B cell (primary cell): ENCODE measurements around the gene ANKRD29. TPM values are rescaled to one million over a fixed set of nuclear protein-coding genes. Genes with fewer than 3 reads are reported as not detected.

ENCODE experiments used
- ATAC-seq: fragments of 200-7000 bp; cut with Tn5 transposase; one replicate; pipeline ENCODE4 v1.10.0; 2021; ENCODE audit warnings: low read depth, mild to moderate bottlenecking, moderate number of reproducible peaks, moderate library complexity
- CTCF ChIA-PET: fragments of 350-600 bp; sonication (Branson Sonifier 250); formaldehyde crosslinking; loops from one replicate; lab custom pipeline; 2021; ENCODE audit warnings: antibody characterized with exemption, inconsistent platforms; lab: Charles Lee
- POLR2A ChIA-PET: fragments of 350-600 bp; sonication (Branson Sonifier 250); formaldehyde crosslinking; loops from one replicate; lab custom pipeline; 2021; ENCODE audit warnings: antibody characterized with exemption; lab: Charles Lee
- DNase-seq: peaks from one replicate; pipeline ENCODE4 v3.0.0; 2013
- H2AFZ ChIP-seq: 2 replicates; pipeline ENCODE4 v1.6.1; 2012; ENCODE audit warnings: mild to moderate bottlenecking, low read depth, low read length; ENCODE audit not compliant: insufficient read depth, poor library complexity, severe bottlenecking
- H3K27ac ChIP-seq, 2 donors: 1 replicate in 1 of 2; 2 replicates in 1 of 2; pipeline ENCODE4 v1.5.1; 2012 to 2013; ENCODE audit warnings: low read length in 2 of 2, mild to moderate bottlenecking in 2 of 2, moderate library complexity in 1 of 2
- H3K27me3 ChIP-seq, 4 experiments: fragments of 200-600 bp in 1 of 4; sonication (generic) in 1 of 4; replicated peaks in 1 of 4; 1 replicate in 2 of 4; 2 replicates in 2 of 4; pipeline versions ENCODE4 v1.6.1 to v1.7.0; 2013 to 2016; ENCODE audit warnings: low read length in 3 of 4, mild to moderate bottlenecking in 2 of 4, mixed read lengths in 1 of 4, moderate library complexity in 1 of 4; ENCODE audit not compliant: insufficient read depth in 4 of 4, control insufficient read depth in 3 of 4; ENCODE audit errors: control extremely low read depth in 1 of 4
- H3K36me3 ChIP-seq, 2 experiments: replicated peaks in 1 of 2; 1 replicate in 1 of 2; 2 replicates in 1 of 2; pipeline versions ENCODE4 v1.6.1 to v1.7.1; 2013; ENCODE audit warnings: low read length in 1 of 2; ENCODE audit not compliant: insufficient read depth in 2 of 2, control insufficient read depth in 1 of 2; ENCODE audit errors: control extremely low read depth in 1 of 2, extremely low read depth in 1 of 2
- H3K4me1 ChIP-seq, 2 donors: fragments of 200-600 bp in 1 of 2; sonication (generic) in 1 of 2; 1 replicate in 1 of 2; 2 replicates in 1 of 2; pipeline versions ENCODE4 v1.5.1 to v1.6.1; 2013 to 2017; ENCODE audit warnings: low read length in 2 of 2; ENCODE audit not compliant: control insufficient read depth in 2 of 2, insufficient read depth in 2 of 2
- H3K4me2 ChIP-seq: replicated peaks from 2 replicates; pipeline ENCODE3; 2012; ENCODE audit warnings: mild to moderate bottlenecking, low read depth, low read length; ENCODE audit not compliant: poor library complexity, severe bottlenecking
- H3K4me3 ChIP-seq, 5 experiments: fragments of 200-600 bp in 1 of 5; sonication (generic) in 1 of 5; 1 replicate in 3 of 5; 2 replicates in 2 of 5; pipeline versions ENCODE4 v1.5.1 to v1.7.0; 2011 to 2016; ENCODE audit warnings: low read length in 4 of 5, mild to moderate bottlenecking in 4 of 5, low read depth in 2 of 5, control low read depth in 1 of 5, moderate library complexity in 1 of 5; ENCODE audit not compliant: insufficient read depth in 1 of 5; ENCODE audit errors: control extremely low read depth in 1 of 5, extremely low read depth in 1 of 5
- H3K79me2 ChIP-seq: fragments of 200-600 bp; sonication (generic); one replicate; pipeline ENCODE4 v1.6.0; 2016; ENCODE audit warnings: low read length; ENCODE audit not compliant: control insufficient read depth, insufficient read depth
- H3K9ac ChIP-seq: fragments of 200-600 bp; sonication (generic); 2 replicates; pipeline ENCODE4 v1.6.1; 2017; ENCODE audit warnings: mild to moderate bottlenecking, low read length, moderate library complexity
- H3K9me3 ChIP-seq, 3 donors: one replicate each; pipeline versions ENCODE4 v1.6.1 to v1.7.1; 2013; ENCODE audit warnings: low read length in 2 of 3; ENCODE audit not compliant: control insufficient read depth in 2 of 3, insufficient read depth in 1 of 3; ENCODE audit errors: control extremely low read depth in 1 of 3
- H4K20me1 ChIP-seq: 2 replicates; pipeline ENCODE4 v1.6.0; 2012; ENCODE audit warnings: mild to moderate bottlenecking, low read length; ENCODE audit not compliant: insufficient read depth, control insufficient read depth, poor library complexity, severe bottlenecking
- H3K27ac Mint-ChIP-seq: one replicate; pipeline ENCODE4 v1.8.0; 2021; ENCODE audit warnings: mixed read lengths
- H3K27me3 Mint-ChIP-seq: one replicate; pipeline ENCODE4 v1.8.0; 2021; ENCODE audit warnings: mixed read lengths
- H3K4me1 Mint-ChIP-seq: one replicate; pipeline ENCODE4 v1.8.0; 2021; ENCODE audit warnings: mixed read lengths
- H3K4me3 Mint-ChIP-seq: one replicate; pipeline ENCODE4 v1.8.0; 2021; ENCODE audit warnings: mixed read lengths
- H3K9me3 Mint-ChIP-seq: one replicate; pipeline ENCODE4 v1.8.0; 2022; ENCODE audit warnings: mixed read lengths; ENCODE audit not compliant: insufficient read depth
- CTCF ChIP-seq: fragments of 200-600 bp; IDR thresholded peaks from one replicate; pipeline ENCODE4 v1.8.0; 2022; ENCODE audit warnings: antibody characterized with exemption, mild to moderate bottlenecking
- EZH2 ChIP-seq: IDR thresholded peaks from 2 replicates; pipeline ENCODE4 v1.6.1; 2012; ENCODE audit warnings: borderline replicate concordance, low read depth, mild to moderate bottlenecking, moderate library complexity, low read length; ENCODE audit not compliant: insufficient read depth, poor library complexity, severe bottlenecking
- WGBS: methylation state at CpG from one replicate; pipeline ENCODE4 v1.1.5; 2013; ENCODE audit warnings: missing lambda C conversion rate; ENCODE audit not compliant: insufficient coverage; 5-methylcytosine and 5-hydroxymethylcytosine counted together
- intact Hi-C: fragments of 100-400 bp; cut with micrococcal nuclease; formaldehyde crosslinking; loops from one replicate; pipeline ENCODE4 v1.10.0; 2022
- polyA plus RNA-seq: library from polyadenylated mRNA; depleted of rRNA; stranded (reverse); fragments of >200 nt; gene quantifications from 2 replicates; pipeline ENCODE4 v1.2.3, GENCODE V29; 2012
- total RNA-seq, 2 donors: library from RNA; stranded (reverse); fragments of 120-200 nt in 1 of 2; gene quantifications; 1 replicate in 1 of 2; 2 replicates in 1 of 2; pipeline versions ENCODE4 v1.2.3 to v1.2.4, GENCODE V29; 2013 to 2022

Gene ANKRD29
- total and polyA plus RNA-seq, 2 donors (not counting 1 experiment from before 2014, with no cell fraction given) = not detected

- H3K27ac ChIP-seq = no peak overlapping the region
- peak overlapping the region; percentile 77 for H3K4me3 Mint-ChIP-seq
- no peaks in the 10 kb centered on the region for H3K79me2 ChIP-seq
- peak overlapping the region; percentile 75 for H2AFZ ChIP-seq
- WGBS = under 1% methylated on average over 38 of the region's 41 CpGs
- TF ChIP-seq CTCF = no peak
- no peak for TF ChIP-seq EZH2
- H4K20me1 ChIP-seq = no peaks in the 10 kb centered on the region
- H3K27ac Mint-ChIP-seq = no peak overlapping the region
- DNase-seq = peak; percentile 34
- H3K4me1 ChIP-seq = peaks cover 12 to 15% of the 10 kb centered on the region in 2 donors
- peak overlapping the region; percentile 4 to 52 (median 38) for H3K4me3 ChIP-seq
- peak overlapping the region; percentile 59 for H3K9ac ChIP-seq
- intact Hi-C loops = no loop called here
- ChIA-PET POLR2A (no interaction called here), CTCF (interaction anchor here (1.5 kb wide), 1 partner anchor 500 kb away, joined by 3 read pairs; no protein-coding TSS in a partner anchor)
- no peaks in the 10 kb centered on the region for H3K36me3 ChIP-seq
- H3K4me1 Mint-ChIP-seq = peaks cover 18% of the 10 kb centered on the region
- H3K27me3 Mint-ChIP-seq = peaks cover 48% of the 10 kb centered on the region
- peak; percentile 33 for ATAC-seq
- no peaks in the 10 kb centered on the region for H3K9me3 Mint-ChIP-seq
- H3K9me3 ChIP-seq = no peaks in the 10 kb centered on the region
- peak overlapping the region; percentile 76 for H3K4me2 ChIP-seq
- H3K27me3 ChIP-seq = peaks cover 0 to 34% (median 25%) of the 10 kb centered on the region in 4 experiments
Observed at GRCh38 chr18:23619388-23619881, 43.3 kb downstream of the ANKRD29 start.

DNA sequence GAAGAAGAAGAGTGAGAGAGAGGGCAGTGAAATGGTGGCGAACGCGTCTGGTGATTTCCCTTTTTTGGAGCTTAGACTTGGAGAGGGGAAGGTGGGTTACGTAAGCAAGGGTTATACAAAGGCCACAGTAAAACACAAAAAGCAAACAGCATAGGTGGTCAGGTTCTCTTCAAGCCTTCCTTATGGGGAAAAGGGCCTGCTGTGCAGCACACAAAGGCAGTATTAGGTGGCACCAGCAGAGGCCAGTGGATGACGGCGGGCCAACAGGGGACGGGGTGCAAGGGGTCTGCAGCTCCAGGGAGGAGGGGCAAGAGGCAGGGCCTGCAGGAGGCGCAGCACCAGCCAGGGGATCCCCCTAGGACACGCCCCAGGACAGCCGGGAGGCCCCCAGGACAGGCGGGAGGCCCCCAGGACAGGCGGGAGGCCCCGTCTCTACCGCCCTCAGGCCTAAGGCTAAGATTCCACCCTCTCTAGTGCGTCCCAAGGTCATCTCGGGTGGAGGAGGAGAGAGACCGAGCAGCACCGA is 43.8 kb downstream of the ANKRD29 start:
- peak overlapping the region; percentile 4 to 52 (median 38) for H3K4me3 ChIP-seq
- peak overlapping the region; percentile 76 for H3K4me2 ChIP-seq
- H3K9me3 Mint-ChIP-seq = no peaks in the 10 kb centered on the region
- peaks cover 18% of the 10 kb centered on the region for H3K4me1 Mint-ChIP-seq
- H2AFZ ChIP-seq = peak overlapping the region; percentile 75
- peaks cover 48% of the 10 kb centered on the region for H3K27me3 Mint-ChIP-seq
- peak; percentile 14 for ATAC-seq
- TF ChIP-seq EZH2 = no peak
- no peak for TF ChIP-seq CTCF
- CTCF ChIA-PET = interaction anchor here (1.5 kb wide), 1 partner anchor 500 kb away, joined by 3 read pairs; no protein-coding TSS in a partner anchor
- H3K36me3 ChIP-seq = no peaks in the 10 kb centered on the region
- no peak overlapping the region for H3K27ac ChIP-seq
- no peaks in the 10 kb centered on the region for H3K9me3 ChIP-seq
- peaks cover 12 to 15% of the 10 kb centered on the region in 2 donors for H3K4me1 ChIP-seq
- no peak overlapping the region for H3K27ac Mint-ChIP-seq
- H3K79me2 ChIP-seq = no peaks in the 10 kb centered on the region
- peaks cover 0 to 34% (median 25%) of the 10 kb centered on the region in 4 experiments for H3K27me3 ChIP-seq
- 9% methylated on average over 10 of the region's 18 CpGs for WGBS
- POLR2A ChIA-PET = no interaction called here
- H3K9ac ChIP-seq = peak overlapping the region; percentile 59
- DNase-seq = no peak
- intact Hi-C loops = no loop called here
- peak overlapping the region; percentile 77 for H3K4me3 Mint-ChIP-seq
- no peaks in the 10 kb centered on the region for H4K20me1 ChIP-seq
